GM12878 (cell line): ENCODE results near the gene CACNA1D. TPM values are rescaled to one million over a fixed set of nuclear protein-coding genes. Genes with fewer than 3 reads are reported as not detected.

Source experiments
- ATAC-seq: fragments of 200-7000 bp; cut with Tn5 transposase; 3 replicates; pipeline ENCODE4 v1.9.1; 2020; ENCODE audit warnings: mild to moderate bottlenecking, moderate library complexity
- BruUV-seq: library from RNA; stranded (reverse); fragments of 400-500 nt; replicated peaks from 2 replicates; lab custom pipeline; 2021; lab: Mats Ljungman, UMichigan
- CTCF ChIA-PET: fragments of 300-600 bp; sonication (Branson Sonifier 250); formaldehyde crosslinking; extraction: SDS; loops from one replicate; lab custom pipeline; 2021; ENCODE audit warnings: inconsistent platforms; lab: Yijun Ruan, JAX
- POLR2A ChIA-PET: fragments of 350-600 bp; formaldehyde crosslinking; extraction: SDS; loops from one replicate; lab custom pipeline; 2021; ENCODE audit warnings: inconsistent platforms; lab: Charles Lee
- RAD21 ChIA-PET: fragments of 300-600 bp; sonication (Branson Sonifier 250); formaldehyde crosslinking; loops from one replicate; lab custom pipeline; 2023; ENCODE audit warnings: antibody characterized with exemption; ENCODE audit not compliant: unreplicated experiment; lab: Charles Lee
- SMC1A ChIA-PET: fragments of 300-600 bp; sonication (Branson Sonifier 250); formaldehyde crosslinking; loops from one replicate; lab custom pipeline; 2023; ENCODE audit not compliant: unreplicated experiment, uncharacterized antibody; lab: Charles Lee
- DNase-seq: peaks from one replicate; pipeline ENCODE4 v3.0.0-alpha.2; 2011; ENCODE audit warnings: low read depth, low spot score
- FAIRE-seq: peaks from 3 replicates; lab custom pipeline; 2011; peaks lifted over from hg19 to GRCh38; lab: Jason Lieb, UNC
- H2AFZ ChIP-seq: 2 replicates; pipeline ENCODE4 v1.6.0; 2011; ENCODE audit warnings: low read depth, low read length, control low read depth; ENCODE audit not compliant: control insufficient read depth
- H3K27ac ChIP-seq: 2 replicates; pipeline ENCODE4 v1.5.1; 2011; ENCODE audit warnings: control low read depth; ENCODE audit not compliant: control insufficient read depth, insufficient read depth
- H3K27me3 ChIP-seq, 2 experiments: replicated peaks in 1 of 2; 2 replicates each; pipeline versions ENCODE4 v1.6.0 to v1.6.1; 2011; ENCODE audit warnings: low read length in 1 of 2; ENCODE audit not compliant: control insufficient read depth in 2 of 2, insufficient read depth in 2 of 2
- H3K36me3 ChIP-seq, 2 experiments: 2 replicates each; pipeline ENCODE4 v1.5.1; 2011; ENCODE audit warnings: low read length in 1 of 2; ENCODE audit not compliant: control insufficient read depth in 2 of 2, insufficient read depth in 2 of 2
- H3K4me1 ChIP-seq: 2 replicates; pipeline ENCODE4 v1.6.1; 2011; ENCODE audit warnings: mild to moderate bottlenecking, low read length, moderate library complexity, mixed read lengths; ENCODE audit not compliant: control insufficient read depth, insufficient read depth
- H3K4me2 ChIP-seq: 2 replicates; pipeline ENCODE4 v1.6.0; 2011; ENCODE audit warnings: control low read depth; ENCODE audit not compliant: control insufficient read depth, insufficient read depth
- H3K4me3 ChIP-seq: fragments of 200-600 bp; sonication (generic); 2 replicates; pipeline ENCODE4 v1.5.1; 2016
- H3K79me2 ChIP-seq: 2 replicates; pipeline ENCODE4 v1.6.0; 2011; ENCODE audit warnings: low read length; ENCODE audit not compliant: control insufficient read depth, insufficient read depth
- H3K9ac ChIP-seq: 2 replicates; pipeline ENCODE4 v1.8.0; 2011; ENCODE audit warnings: low read length, control low read depth, mixed read lengths; ENCODE audit not compliant: control insufficient read depth, insufficient read depth
- H3K9me3 ChIP-seq: replicated peaks from 3 replicates; pipeline ENCODE4 v1.5.1; 2011; ENCODE audit warnings: mild to moderate bottlenecking, low read length; ENCODE audit not compliant: control insufficient read depth, insufficient read depth
- H4K20me1 ChIP-seq: 2 replicates; pipeline ENCODE4 v1.6.0; 2011; ENCODE audit not compliant: control insufficient read depth, insufficient read depth
- ATF3 ChIP-seq: IDR thresholded peaks from 2 replicates; pipeline ENCODE4 v1.6.1; 2011; ENCODE audit warnings: low read depth, mild to moderate bottlenecking, low read length, moderate library complexity, borderline replicate concordance; ENCODE audit errors: extremely low read depth
- BHLHE40 ChIP-seq, 2 experiments: fragments of 450-650 bp in 1 of 2; IDR thresholded peaks; 2 replicates each; pipeline ENCODE4 v1.6.1; 2011 to 2017; ENCODE audit warnings: low read depth in 2 of 2, borderline replicate concordance in 1 of 2, improper control_type of control experiment in 1 of 2, low read length in 1 of 2, mild to moderate bottlenecking in 1 of 2
- BMI1 ChIP-seq: fragments of 450-650 bp; IDR thresholded peaks from 2 replicates; pipeline ENCODE4 v1.6.1; 2016; ENCODE audit warnings: mild to moderate bottlenecking, moderate library complexity, borderline replicate concordance
- E2F8 ChIP-seq: fragments of 450-650 bp; IDR thresholded peaks from 2 replicates; pipeline ENCODE4 v1.6.1; 2018; ENCODE audit warnings: mild to moderate bottlenecking, low read depth, moderate library complexity; ENCODE audit not compliant: partially characterized antibody
- MEF2B ChIP-seq: fragments of 450-650 bp; IDR thresholded peaks from 2 replicates; pipeline ENCODE4 v1.6.1; 2018; ENCODE audit warnings: mild to moderate bottlenecking, moderate library complexity; ENCODE audit not compliant: partially characterized antibody, poor library complexity, severe bottlenecking
- SUZ12 ChIP-seq: fragments of 200-600 bp; sonication (generic); IDR thresholded peaks from one replicate; pipeline ENCODE4 v1.6.1; 2018; ENCODE audit warnings: antibody characterized with exemption, mild to moderate bottlenecking; ENCODE audit not compliant: unreplicated experiment
- WGBS: methylation state at CpG from one replicate; pipeline ENCODE4 v1.1.6; 2016; ENCODE audit warnings: low lambda C conversion rate; ENCODE audit not compliant: insufficient replicate concordance, insufficient coverage; ENCODE audit errors: missing lambda C conversion rate; 5-methylcytosine and 5-hydroxymethylcytosine counted together
- in situ Hi-C: fragments of 300-500 bp; cut with MboI; formaldehyde crosslinking; loops from 9 replicates; pipeline ENCODE4 v1.14.3; 2018; ENCODE audit warnings: mixed read lengths
- intact Hi-C: fragments of 100-400 bp; cut with micrococcal nuclease; formaldehyde crosslinking; loops from one replicate; pipeline ENCODE4 v1.14.2; 2022; ENCODE audit not compliant: unreplicated experiment
- polyA plus RNA-seq, 11 experiments: library from polyadenylated mRNA; depleted of rRNA in 4 of 11; unstranded in 6 of 11; stranded (reverse) in 5 of 11; fragments of >200 nt; fragmentation: Nextera tagmentation in 4 of 11; fragmentation: Illumina TruSeq in 1 of 11; extraction: Ambion mirVana in 4 of 11; extraction: Trizol in 1 of 11; gene quantifications; 1 replicate in 1 of 11; 2 replicates in 10 of 11; pipeline versions ENCODE4 v1.2.1 to v1.2.3, GENCODE V29; 2011 to 2016; ENCODE audit warnings: inconsistent platforms in 2 of 11, missing spikeins in 2 of 11, low read depth in 1 of 11
- total RNA-seq, 4 experiments: library from RNA; depleted of rRNA in 3 of 4; stranded (reverse); fragments of >200 nt in 3 of 4; fragmentation: Illumina TruSeq in 1 of 4; extraction: Trizol in 1 of 4; gene quantifications; 2 replicates each; pipeline versions ENCODE4 v1.2.1 to v1.2.3, GENCODE V29; 2013 to 2021

CACNA1D gene
- total and polyA plus RNA-seq, 10 of the 15 experiments (the other 5 are each of a cell fraction or from before 2014, with no cell fraction given), result 0.21 to 24.4 (median 1.6) TPM

- TF ChIP-seq E2F8, result no peak
- no peak for TF ChIP-seq BHLHE40 (IDR thresholded peaks at IDR 0.05; ENCODE audit: borderline replicate concordance in 1 of 2, low read depth in 2 of 2, low read length in 1 of 2)
- no peak for TF ChIP-seq MEF2B
- TF ChIP-seq BMI1, result no peak
Observed at GRCh38 chr3:53493595-53493962, 832 bp upstream of the CACNA1D start (continued).

GRCh38 chr3:53495146-53495519 lies 722 bp downstream of the CACNA1D start:
- ATAC-seq, result no peak
- POLR2A ChIA-PET, result no interaction called here
- in situ Hi-C loops (no loop called here), intact Hi-C loops (no loop called here)
- Histone ChIP-seq H2AFZ (no peak overlapping the region), H3K27me3 (peaks cover 7 to 20% of the 10 kb centered on the region in 2 experiments), H3K27ac (no peak overlapping the region), H3K36me3 (no peaks in the 10 kb centered on the region), H3K4me1 (no peaks in the 10 kb centered on the region), H3K79me2 (no peaks in the 10 kb centered on the region), H3K9ac (no peak overlapping the region), H4K20me1 (no peaks in the 10 kb centered on the region), H3K4me2 (no peak overlapping the region), H3K4me3 (no peak overlapping the region), H3K9me3 (no peaks in the 10 kb centered on the region)
- FAIRE-seq, result no peak
- 15% methylated on average over 22 of the region's 27 CpGs for WGBS
- CTCF ChIA-PET, result interaction anchor here (1.3 kb wide), 1 partner anchor 19 kb away, joined by 4 read pairs; no protein-coding TSS in a partner anchor
- DNase-seq, result no peak
- RAD21 ChIA-PET, result no interaction called here
- TF ChIP-seq ATF3 (no peak), SUZ12 (peak; percentile 58)
- SMC1A ChIA-PET, result no interaction called here
- no TSS peak for BruUV-seq
